Endothelial cell of umbilical vein (primary cell): ENCODE data around the gene TARM1.

Experiments
- EZH2 ChIP-seq: IDR thresholded peaks from 2 replicates; pipeline ENCODE4 v1.6.1; 2012; ENCODE audit warnings: borderline replicate concordance, low read depth, mild to moderate bottlenecking, moderate library complexity, low read length, inconsistent platforms; ENCODE audit not compliant: severe bottlenecking
- JUN ChIP-seq: IDR thresholded peaks from 2 replicates; pipeline ENCODE4 v1.6.1; 2011; ENCODE audit warnings: borderline replicate concordance, low read depth; ENCODE audit not compliant: insufficient read length, insufficient read depth
- POLR2A ChIP-seq: IDR thresholded peaks from 2 replicates; pipeline ENCODE4 v1.6.1; 2012; ENCODE audit warnings: low read depth, mild to moderate bottlenecking, control low read depth, low read length
- TF ChIP-seq, protein P1 (sequence below), 2 donors: IDR thresholded peaks; 1 replicate in 1 of 2; 2 replicates in 1 of 2; pipeline ENCODE4 v1.5.1; 2011; ENCODE audit warnings: low read length in 2 of 2, mild to moderate bottlenecking in 2 of 2, moderate library complexity in 2 of 2, control low read depth in 1 of 2, inconsistent platforms in 1 of 2, low read depth in 1 of 2; ENCODE audit not compliant: insufficient read depth in 1 of 2; ENCODE audit errors: extremely low read depth in 1 of 2
- TF ChIP-seq, protein P2 (sequence below): IDR thresholded peaks from 2 replicates; pipeline ENCODE4 v1.6.1; 2011; ENCODE audit not compliant: insufficient read depth, insufficient read length

DNA sequence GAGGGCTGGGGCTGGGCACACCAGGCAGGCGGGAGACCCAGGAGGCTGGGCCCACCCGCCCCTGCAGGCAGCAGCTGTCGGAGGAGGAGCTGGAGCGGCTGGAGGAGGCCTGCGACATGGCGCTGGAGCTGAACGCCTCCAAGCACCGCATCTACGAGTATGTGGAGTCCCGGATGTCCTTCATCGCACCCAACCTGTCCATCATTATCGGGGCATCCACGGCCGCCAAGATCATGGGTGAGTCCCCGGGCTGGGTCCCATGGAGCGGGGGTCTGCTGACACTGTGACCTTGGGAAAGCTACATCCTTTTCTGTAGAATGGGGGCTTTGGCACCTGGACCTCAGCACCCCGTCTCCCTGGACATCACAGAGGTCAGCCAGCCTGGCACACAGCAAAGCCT is 42.5 kb upstream of the TARM1 start:
- TF ChIP-seq, protein P1, sequence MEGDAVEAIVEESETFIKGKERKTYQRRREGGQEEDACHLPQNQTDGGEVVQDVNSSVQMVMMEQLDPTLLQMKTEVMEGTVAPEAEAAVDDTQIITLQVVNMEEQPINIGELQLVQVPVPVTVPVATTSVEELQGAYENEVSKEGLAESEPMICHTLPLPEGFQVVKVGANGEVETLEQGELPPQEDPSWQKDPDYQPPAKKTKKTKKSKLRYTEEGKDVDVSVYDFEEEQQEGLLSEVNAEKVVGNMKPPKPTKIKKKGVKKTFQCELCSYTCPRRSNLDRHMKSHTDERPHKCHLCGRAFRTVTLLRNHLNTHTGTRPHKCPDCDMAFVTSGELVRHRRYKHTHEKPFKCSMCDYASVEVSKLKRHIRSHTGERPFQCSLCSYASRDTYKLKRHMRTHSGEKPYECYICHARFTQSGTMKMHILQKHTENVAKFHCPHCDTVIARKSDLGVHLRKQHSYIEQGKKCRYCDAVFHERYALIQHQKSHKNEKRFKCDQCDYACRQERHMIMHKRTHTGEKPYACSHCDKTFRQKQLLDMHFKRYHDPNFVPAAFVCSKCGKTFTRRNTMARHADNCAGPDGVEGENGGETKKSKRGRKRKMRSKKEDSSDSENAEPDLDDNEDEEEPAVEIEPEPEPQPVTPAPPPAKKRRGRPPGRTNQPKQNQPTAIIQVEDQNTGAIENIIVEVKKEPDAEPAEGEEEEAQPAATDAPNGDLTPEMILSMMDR (IDR thresholded peaks at IDR 0.05; ENCODE audit: extremely low read depth in 1 of 2, insufficient read depth in 1 of 2, low read depth in 1 of 2, low read length in 2 of 2) = no peak
- no peak for TF ChIP-seq EZH2
- TF ChIP-seq POLR2A = no peak
- TF ChIP-seq, protein P2, sequence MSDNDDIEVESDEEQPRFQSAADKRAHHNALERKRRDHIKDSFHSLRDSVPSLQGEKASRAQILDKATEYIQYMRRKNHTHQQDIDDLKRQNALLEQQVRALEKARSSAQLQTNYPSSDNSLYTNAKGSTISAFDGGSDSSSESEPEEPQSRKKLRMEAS = no peak
- TF ChIP-seq JUN = no peak
